ENCODE results near the gene THAP3.

GRCh38 chr1:6593810-6594209, 30.9 kb upstream of the THAP3 start:
- TF ChIP-seq EZH2 (IDR thresholded peaks at IDR 0.05; ENCODE audit: borderline replicate concordance, low read length), result no peak
- no peak for TF ChIP-seq CTCF (conservative IDR thresholded peaks at IDR 0.05 in 1 of 2, IDR thresholded peaks at IDR 0.05 in 1 of 2; ENCODE audit: extremely low read depth in 1 of 2, insufficient read depth in 1 of 2, low read depth in 1 of 2, low read length in 2 of 2)
